ENCODE measurements around the gene P2RY8. TPM values are rescaled to one million over a fixed set of nuclear protein-coding genes. Genes with fewer than 3 reads are reported as not detected.

The P2RY8 gene
- total and polyA plus RNA-seq, 2 of the 4 experiments (the other 2 are of a cell fraction): not detected

DNA sequence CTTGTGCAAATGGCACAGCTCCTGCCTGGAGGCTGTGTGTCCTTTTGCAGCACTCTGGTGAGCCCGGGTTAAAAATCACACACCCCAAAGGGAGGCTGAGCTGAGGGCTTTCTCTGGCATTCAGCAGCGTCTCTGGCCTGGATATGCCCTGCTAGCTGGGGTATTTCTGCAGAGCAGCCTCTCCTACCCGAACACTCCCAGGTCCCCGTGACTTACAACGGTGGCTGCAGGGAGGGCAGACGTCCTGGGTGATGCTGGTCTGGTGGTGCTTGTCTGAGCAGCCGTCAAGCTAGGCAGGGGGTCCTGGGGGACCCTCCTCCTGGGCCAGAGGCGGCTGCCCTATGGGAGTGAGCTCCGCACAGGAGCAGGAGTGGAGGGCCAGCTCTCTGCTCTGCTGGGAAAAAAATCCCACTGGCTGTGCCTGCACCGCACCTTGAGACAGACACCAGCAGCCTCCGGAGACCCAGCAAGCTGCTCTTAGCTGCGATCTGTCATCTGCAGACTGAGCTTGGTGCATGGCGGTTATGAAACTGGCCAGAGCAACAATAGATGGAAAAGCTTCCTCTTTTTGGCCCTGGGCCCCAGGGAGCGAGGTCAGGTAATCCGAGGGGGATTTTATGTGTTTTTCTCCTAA, 43.0 kb downstream of the P2RY8 start:
- Histone ChIP-seq H3K79me1 (ENCODE audit: low read depth in 1 of 2, low read length in 2 of 2) (no peaks in the 10 kb centered on the region), H2BK20ac (ENCODE audit: low read depth, low read length) (no peak overlapping the region), H2BK120ac (ENCODE audit: low read depth, low read length) (no peak overlapping the region), H3K23ac (ENCODE audit: low read depth, low read length) (no peak overlapping the region), H4K8ac (ENCODE audit: low read depth in 2 of 2, low read length in 2 of 2) (no peak overlapping the region), H3K9ac (ENCODE audit: low read depth, low read length) (no peak overlapping the region), H2BK5ac (ENCODE audit: low read depth, low read length, poor library complexity, severe bottlenecking) (no peak overlapping the region), H3K9me3 (ENCODE audit: control insufficient read depth, insufficient read depth, low read length) (peaks cover 5% of the 10 kb centered on the region; the same call in 1 of the 2 replicates), H4K5ac (ENCODE audit: low read depth, low read length) (no peak overlapping the region), H3K4me2 (ENCODE audit: low read depth, low read length) (no peak overlapping the region), H3K56ac (ENCODE audit: extremely low read depth, insufficient read depth, low read length) (no peak overlapping the region), H3K9me1 (ENCODE audit: insufficient read depth, low read length) (no peaks in the 10 kb centered on the region), H3K27ac (ENCODE audit: insufficient read depth, low read length) (no peak overlapping the region), H3K36me3 (ENCODE audit: control insufficient read depth, insufficient read depth, low read length) (no peaks in the 10 kb centered on the region), H3K14ac (replicated peaks; ENCODE audit: low read depth, low read length) (no peak overlapping the region), H3K27me3 (ENCODE audit: control insufficient read depth, insufficient read depth, low read length) (no peaks in the 10 kb centered on the region), H2AFZ (replicated peaks; ENCODE audit: low read length, poor library complexity) (peak overlapping the region; percentile 51), H3K4me1 (ENCODE audit: control insufficient read depth, insufficient read depth, low read length) (no peaks in the 10 kb centered on the region), H4K91ac (ENCODE audit: insufficient read depth, low read depth, low read length) (no peak overlapping the region), H3K4ac (ENCODE audit: low read depth, low read length) (no peak overlapping the region), H2BK15ac (ENCODE audit: low read depth, low read length) (no peak overlapping the region), H2AK9ac (replicated peaks; ENCODE audit: low read depth, low read length, poor library complexity) (no peak overlapping the region), H3K4me3 (ENCODE audit: insufficient read depth, low read depth, low read length) (no peak overlapping the region), H4K20me1 (ENCODE audit: insufficient read depth, low read length) (no peaks in the 10 kb centered on the region), H3K18ac (ENCODE audit: low read depth, low read length) (no peak overlapping the region), H2AK5ac (ENCODE audit: low read depth, low read length) (no peak overlapping the region)
- DNase-seq (no peak), ATAC-seq (ENCODE audit: low read depth) (no peak; the same call in 1 of the 2 replicates)
- dilution Hi-C loops (cut with HindIII; ENCODE audit: low sequenced_read_pairs, unreplicated experiment) (no loop called here), intact Hi-C loops (cut with micrococcal nuclease) (no loop called here), in situ Hi-C loops (cut with MboI; ENCODE audit: low sequenced_read_pairs) (no loop called here)
- CTCF ChIA-PET: no interaction called here
- WGBS, 2 experiments (ENCODE audit: extremely low coverage in 2 of 2, insufficient read length in 1 of 2): 22% methylated on average over 4 of the region's 15 CpGs; no CpG with 5 or more reads in 1 of the 2 experiments
- TF ChIP-seq ELK1 (IDR thresholded peaks at IDR 0.05; ENCODE audit: borderline replicate concordance, low read depth, low read length) (no peak), MXI1 (IDR thresholded peaks at IDR 0.05; ENCODE audit: borderline replicate concordance, low read depth, low read length) (no peak), RFX5 (IDR thresholded peaks at IDR 0.05; ENCODE audit: low read depth, low read length) (no peak), POLR2A (IDR thresholded peaks at IDR 0.05; ENCODE audit: low read depth, low read length) (no peak), RCOR1 (IDR thresholded peaks at IDR 0.05; ENCODE audit: insufficient replicate concordance, low read length) (no peak), CHD1 (IDR thresholded peaks at IDR 0.05; ENCODE audit: low read depth, low read length) (no peak), USF2 (IDR thresholded peaks at IDR 0.05; ENCODE audit: low read depth, low read length) (no peak), NFE2L2 (IDR thresholded peaks at IDR 0.05; ENCODE audit: low read depth, low read length) (no peak), MAFK (IDR thresholded peaks at IDR 0.05; ENCODE audit: low read depth, low read length) (no peak), SMC3 (IDR thresholded peaks at IDR 0.05; ENCODE audit: low read depth, low read length) (no peak), CEBPB (IDR thresholded peaks at IDR 0.05; ENCODE audit: low read depth, low read length) (no peak), RAD21 (IDR thresholded peaks at IDR 0.05; ENCODE audit: low read length) (no peak), BHLHE40 (IDR thresholded peaks at IDR 0.05; ENCODE audit: low read depth, low read length) (no peak), MAZ (IDR thresholded peaks at IDR 0.05; ENCODE audit: borderline replicate concordance, low read depth, low read length) (no peak), FOS (IDR thresholded peaks at IDR 0.05; ENCODE audit: low read depth, low read length) (no peak)
- TF ChIP-seq, protein P1, sequence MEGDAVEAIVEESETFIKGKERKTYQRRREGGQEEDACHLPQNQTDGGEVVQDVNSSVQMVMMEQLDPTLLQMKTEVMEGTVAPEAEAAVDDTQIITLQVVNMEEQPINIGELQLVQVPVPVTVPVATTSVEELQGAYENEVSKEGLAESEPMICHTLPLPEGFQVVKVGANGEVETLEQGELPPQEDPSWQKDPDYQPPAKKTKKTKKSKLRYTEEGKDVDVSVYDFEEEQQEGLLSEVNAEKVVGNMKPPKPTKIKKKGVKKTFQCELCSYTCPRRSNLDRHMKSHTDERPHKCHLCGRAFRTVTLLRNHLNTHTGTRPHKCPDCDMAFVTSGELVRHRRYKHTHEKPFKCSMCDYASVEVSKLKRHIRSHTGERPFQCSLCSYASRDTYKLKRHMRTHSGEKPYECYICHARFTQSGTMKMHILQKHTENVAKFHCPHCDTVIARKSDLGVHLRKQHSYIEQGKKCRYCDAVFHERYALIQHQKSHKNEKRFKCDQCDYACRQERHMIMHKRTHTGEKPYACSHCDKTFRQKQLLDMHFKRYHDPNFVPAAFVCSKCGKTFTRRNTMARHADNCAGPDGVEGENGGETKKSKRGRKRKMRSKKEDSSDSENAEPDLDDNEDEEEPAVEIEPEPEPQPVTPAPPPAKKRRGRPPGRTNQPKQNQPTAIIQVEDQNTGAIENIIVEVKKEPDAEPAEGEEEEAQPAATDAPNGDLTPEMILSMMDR (conservative IDR thresholded peaks at IDR 0.05; ENCODE audit: low read depth, low read length): no peak
- POLR2A ChIA-PET (ENCODE audit: unreplicated experiment): no interaction called here
- BruUV-seq (replicated peaks): no TSS peak
